ENCODE results near the gene CLEC7A.

- no peak for TF ChIP-seq REST (IDR thresholded peaks at IDR 0.05; ENCODE audit: insufficient replicate concordance, low read depth)
- no peak for TF ChIP-seq CTCF (IDR thresholded peaks at IDR 0.05; ENCODE audit: insufficient read depth, low read length)
- no peak for TF ChIP-seq GABPA (IDR thresholded peaks at IDR 0.05; ENCODE audit: low read depth)
- TF ChIP-seq POLR2AphosphoS5 (IDR thresholded peaks at IDR 0.05; ENCODE audit: low read depth) = no peak
- no peak for TF ChIP-seq SPI1 (IDR thresholded peaks at IDR 0.05; ENCODE audit: borderline replicate concordance, low read depth)
Measured at GRCh38 chr12:10160617-10161385, 30.8 kb upstream of the CLEC7A start.
